AG09319 (cell line): ENCODE results near the gene TPD52L2.
A peak's percentile ranks its signal among the peaks of the same experiment; 100 is the strongest.

Experiments
- DNase-seq: peaks from one replicate; pipeline ENCODE4 v3.0.0-alpha.2; 2010; ENCODE audit warnings: low read depth; ENCODE audit errors: extremely low read depth
- TF ChIP-seq, protein P1 (sequence below): IDR thresholded peaks from 2 replicates; pipeline ENCODE4 v1.5.1; 2011; ENCODE audit warnings: low read depth, mild to moderate bottlenecking, inconsistent platforms, low read length, moderate library complexity

Gene TPD52L2

GRCh38 chr20:63864978-63865640 is at the start of gene TPD52L2:
TSS of gene TPD52L2 (plus strand) at chr20:63865270. CDS start at chr20:63865366, 96 bp downstream.
- DNase-seq: peak; percentile 91
- TF ChIP-seq, protein P1, sequence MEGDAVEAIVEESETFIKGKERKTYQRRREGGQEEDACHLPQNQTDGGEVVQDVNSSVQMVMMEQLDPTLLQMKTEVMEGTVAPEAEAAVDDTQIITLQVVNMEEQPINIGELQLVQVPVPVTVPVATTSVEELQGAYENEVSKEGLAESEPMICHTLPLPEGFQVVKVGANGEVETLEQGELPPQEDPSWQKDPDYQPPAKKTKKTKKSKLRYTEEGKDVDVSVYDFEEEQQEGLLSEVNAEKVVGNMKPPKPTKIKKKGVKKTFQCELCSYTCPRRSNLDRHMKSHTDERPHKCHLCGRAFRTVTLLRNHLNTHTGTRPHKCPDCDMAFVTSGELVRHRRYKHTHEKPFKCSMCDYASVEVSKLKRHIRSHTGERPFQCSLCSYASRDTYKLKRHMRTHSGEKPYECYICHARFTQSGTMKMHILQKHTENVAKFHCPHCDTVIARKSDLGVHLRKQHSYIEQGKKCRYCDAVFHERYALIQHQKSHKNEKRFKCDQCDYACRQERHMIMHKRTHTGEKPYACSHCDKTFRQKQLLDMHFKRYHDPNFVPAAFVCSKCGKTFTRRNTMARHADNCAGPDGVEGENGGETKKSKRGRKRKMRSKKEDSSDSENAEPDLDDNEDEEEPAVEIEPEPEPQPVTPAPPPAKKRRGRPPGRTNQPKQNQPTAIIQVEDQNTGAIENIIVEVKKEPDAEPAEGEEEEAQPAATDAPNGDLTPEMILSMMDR: no peak

DNA sequence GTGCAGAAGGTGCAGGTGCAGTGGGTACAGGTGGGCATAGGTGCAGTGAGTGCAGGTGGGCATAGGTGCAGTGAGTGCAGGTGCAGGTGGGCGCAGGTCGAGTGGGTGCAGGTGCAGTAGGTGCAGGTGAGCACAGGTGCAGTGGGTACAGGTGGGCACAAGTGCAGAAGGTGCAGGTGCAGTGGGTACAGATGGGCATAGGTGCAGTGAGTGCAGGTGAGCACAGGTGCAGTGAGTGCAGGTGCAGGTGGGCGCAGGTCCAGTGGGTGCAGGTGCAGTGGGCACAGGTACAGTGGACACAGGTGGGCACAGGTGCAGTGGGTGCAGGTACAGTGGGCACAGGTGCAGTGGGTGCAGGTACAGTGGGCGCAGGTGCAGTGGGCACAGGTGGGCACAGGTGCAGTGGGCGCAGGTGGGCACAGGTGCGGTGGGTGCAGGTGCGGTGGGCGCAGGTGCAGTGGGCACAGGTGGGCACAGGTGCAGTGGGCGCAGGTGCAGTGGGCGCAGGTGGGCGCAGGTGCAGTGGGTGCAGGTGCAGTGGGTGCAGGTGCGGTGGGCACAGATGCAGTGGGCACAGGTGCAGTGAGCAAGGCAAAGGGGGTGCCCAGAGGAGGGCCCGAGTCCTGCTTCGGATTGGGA is 49.3 kb upstream of the TPD52L2 start:
- TF ChIP-seq, protein P1: no peak
- DNase-seq: no peak

DNA sequence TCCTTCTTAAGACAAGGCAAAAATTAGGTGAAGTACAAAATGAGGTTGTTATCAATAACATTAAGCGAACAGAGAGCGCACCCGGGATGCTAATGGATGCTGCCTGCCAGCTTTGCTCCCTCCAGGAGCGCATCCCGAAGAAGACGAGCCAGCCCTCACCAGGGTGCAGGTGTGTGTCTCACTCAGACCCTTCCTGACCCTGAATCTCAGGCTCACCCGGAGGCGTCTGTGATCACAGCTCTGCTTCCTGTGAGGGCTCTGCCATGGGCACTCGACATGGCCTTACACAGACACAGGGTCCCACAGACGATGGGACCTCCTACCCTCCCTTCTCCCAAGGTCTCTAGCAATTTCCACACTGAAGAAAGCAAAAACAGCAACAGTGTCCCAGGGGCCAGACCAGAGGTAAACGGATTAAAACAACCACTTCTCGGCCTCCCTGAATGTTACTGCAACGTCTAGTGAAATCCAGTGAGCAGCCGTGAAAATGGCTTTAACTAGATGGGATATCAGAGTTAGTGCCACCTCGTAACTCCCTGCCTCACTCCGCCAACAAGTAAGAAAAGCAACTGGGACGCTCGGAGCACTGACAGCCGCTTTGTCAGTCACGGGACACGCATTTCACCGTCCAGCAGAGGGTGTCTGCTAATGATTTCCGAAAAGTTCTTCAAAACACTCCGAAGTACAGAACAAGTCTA is 45.7 kb upstream of the TPD52L2 start:
- TF ChIP-seq, protein P1: peak; percentile 36
- DNase-seq: no peak

DNA sequence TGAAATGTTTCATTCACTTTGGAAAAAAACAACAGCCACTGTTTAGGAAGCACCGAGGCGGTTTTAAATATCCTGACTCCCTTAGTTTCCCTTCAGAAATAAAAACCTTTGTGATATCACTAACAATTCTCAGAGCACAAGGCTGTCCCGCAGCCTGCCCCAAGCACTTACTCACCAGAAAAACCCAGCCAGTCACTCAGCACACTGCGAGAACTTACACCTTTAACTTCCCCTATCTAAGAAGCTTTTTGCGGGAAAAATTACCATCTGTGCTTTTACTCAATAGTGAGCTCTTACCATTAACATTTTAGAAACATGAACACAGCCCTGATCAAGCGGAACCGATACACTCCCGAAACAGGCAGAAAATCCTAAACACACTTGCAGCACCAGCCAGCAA is 43.3 kb upstream of the TPD52L2 start:
- no peak for DNase-seq
- TF ChIP-seq, protein P1: no peak

GRCh38 chr20:63822276-63822696 is 42.8 kb upstream of the TPD52L2 start:
- TF ChIP-seq, protein P1: no peak
- no peak for DNase-seq

DNA sequence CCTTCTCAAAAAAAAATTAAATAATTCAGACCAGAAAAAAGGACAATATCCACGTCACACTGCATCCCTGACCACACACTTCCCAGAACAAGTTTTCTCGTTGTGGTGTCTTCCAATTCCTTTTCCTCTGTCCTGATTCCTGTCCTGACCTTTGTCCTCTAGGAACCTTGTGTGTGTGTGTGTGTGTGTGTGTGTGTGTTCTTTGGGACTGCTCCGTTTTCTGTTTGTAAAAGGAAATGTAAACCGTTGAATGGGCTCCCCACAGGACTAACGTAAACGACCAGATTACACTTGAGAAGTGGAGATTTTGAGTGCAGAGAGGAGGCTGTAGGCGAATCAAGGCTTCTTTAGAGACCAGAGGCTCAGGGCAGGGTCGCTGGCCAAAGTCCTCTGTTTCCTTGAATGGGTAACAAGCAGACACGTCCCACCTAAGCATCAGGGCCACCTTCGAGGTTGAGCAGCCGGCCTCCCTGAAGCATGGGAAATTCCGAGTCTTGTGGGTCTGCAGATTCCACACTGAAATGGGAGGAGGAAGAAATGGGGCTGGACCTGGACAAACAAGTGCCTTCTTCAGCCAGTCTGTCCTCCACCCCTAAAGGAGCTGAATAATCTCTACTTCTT is 41.3 kb upstream of the TPD52L2 start:
- DNase-seq: no peak
- TF ChIP-seq, protein P1: no peak
